SK-N-SH (cell line): ENCODE measurements around the gene BTBD16. TPM values are rescaled to one million over a fixed set of nuclear protein-coding genes. Genes with fewer than 3 reads are reported as not detected.

Source experiments
- CTCF ChIA-PET: fragments of 300-600, 350-600 bp; formaldehyde crosslinking; extraction: SDS; loops from one replicate; lab custom pipeline; 2021; lab: Yijun Ruan, JAX
- POLR2A ChIA-PET: fragments of 350-600 bp; sonication (Branson Sonifier 250); formaldehyde crosslinking; extraction: SDS; loops from one replicate; lab custom pipeline; 2020; ENCODE audit warnings: antibody characterized with exemption, inconsistent platforms; lab: Yijun Ruan, JAX
- DNase-seq: peaks from one replicate; pipeline ENCODE4 v3.0.0; 2012
- H2AFZ ChIP-seq: fragments of 200-600 bp; sonication (generic); 2 replicates; pipeline ENCODE4 v1.8.1; 2016; ENCODE audit warnings: antibody characterized with exemption, mild to moderate bottlenecking, low read depth
- H3F3A ChIP-seq: fragments of 200-600 bp; sonication (generic); replicated peaks from 2 replicates; pipeline ENCODE3; 2016; ENCODE audit warnings: antibody characterized with exemption, mild to moderate bottlenecking; ENCODE audit not compliant: insufficient read depth
- H3K27ac ChIP-seq, 2 experiments: fragments of 200-500 bp in 1 of 2; fragments of 200-600 bp in 1 of 2; sonication (Bioruptor generic) in 1 of 2; sonication (generic), shearing (Covaris generic) in 1 of 2; 2 replicates each; pipeline versions ENCODE4 v1.5.1 to v1.6.1; 2014 to 2016; ENCODE audit warnings: low read depth in 2 of 2, inconsistent platforms in 1 of 2, low read length in 1 of 2, mild to moderate bottlenecking in 1 of 2, mixed read lengths in 1 of 2
- H3K27me3 ChIP-seq: fragments of 200-600 bp; sonication (generic), shearing (Covaris generic); 2 replicates; pipeline ENCODE4 v1.6.1; 2016; ENCODE audit warnings: mixed run types; ENCODE audit not compliant: insufficient read depth
- H3K36me3 ChIP-seq, 2 experiments: fragments of 200-500 bp in 1 of 2; fragments of 200-600 bp in 1 of 2; sonication (Bioruptor generic) in 1 of 2; sonication (generic) in 1 of 2; replicated peaks in 1 of 2; 2 replicates each; pipeline versions ENCODE3 to v1.5.1; 2014 to 2016; ENCODE audit warnings: low read length in 1 of 2, mild to moderate bottlenecking in 1 of 2; ENCODE audit not compliant: insufficient read depth in 2 of 2, control insufficient read depth in 1 of 2
- H3K4me1 ChIP-seq, 2 experiments: fragments of 200-500 bp in 1 of 2; fragments of 200-600 bp in 1 of 2; sonication (Bioruptor generic) in 1 of 2; sonication (generic), shearing (Covaris generic) in 1 of 2; 2 replicates each; pipeline versions ENCODE4 v1.5.1 to v1.6.1; 2014 to 2016; ENCODE audit warnings: low read depth in 1 of 2, low read length in 1 of 2, mixed run types in 1 of 2; ENCODE audit not compliant: insufficient read depth in 2 of 2, control insufficient read depth in 1 of 2
- H3K4me2 ChIP-seq: fragments of 200-600 bp; sonication (generic), shearing (Covaris generic); 2 replicates; pipeline ENCODE4 v1.6.1; 2017; ENCODE audit warnings: mixed run types
- H3K4me3 ChIP-seq, 2 experiments: fragments of 200-500 bp in 1 of 2; fragments of 200-600 bp in 1 of 2; sonication (Bioruptor generic) in 1 of 2; sonication (generic), shearing (Covaris generic) in 1 of 2; 2 replicates each; pipeline versions ENCODE4 v1.5.1 to v1.8.1; 2014 to 2016; ENCODE audit warnings: low read depth in 2 of 2, inconsistent platforms in 1 of 2, low read length in 1 of 2, mild to moderate bottlenecking in 1 of 2, mixed read lengths in 1 of 2, moderate library complexity in 1 of 2
- H3K79me2 ChIP-seq: fragments of 200-600 bp; sonication (generic); 2 replicates; pipeline ENCODE4 v1.8.1; 2017; ENCODE audit warnings: mild to moderate bottlenecking; ENCODE audit not compliant: insufficient read depth
- H3K9ac ChIP-seq: fragments of 200-600 bp; sonication (generic); 2 replicates; pipeline ENCODE4 v1.6.1; 2017; ENCODE audit warnings: mixed run types
- H3K9me2 ChIP-seq: fragments of 200-600 bp; sonication (generic); 2 replicates; pipeline ENCODE4 v1.6.1; 2017; ENCODE audit warnings: mixed run types
- H3K9me3 ChIP-seq: fragments of 200-600 bp; sonication (generic); 2 replicates; pipeline ENCODE4 v1.6.1; 2017; ENCODE audit warnings: mixed run types, mild to moderate bottlenecking, moderate library complexity
- H4K20me1 ChIP-seq: fragments of 200-600 bp; sonication (generic); 2 replicates; pipeline ENCODE4 v1.6.1; 2017; ENCODE audit warnings: mild to moderate bottlenecking, mixed run types; ENCODE audit not compliant: insufficient read depth
- CHD2 ChIP-seq: fragments of 150-350 bp; IDR thresholded peaks from 2 replicates; pipeline ENCODE4 v1.6.1; 2018; ENCODE audit warnings: low read length; ENCODE audit not compliant: partially characterized antibody
- CTCF ChIP-seq: fragments of 200-600 bp; sonication (generic); IDR thresholded peaks from 2 replicates; pipeline ENCODE4 v1.6.1; 2017; ENCODE audit warnings: antibody characterized with exemption, mild to moderate bottlenecking, moderate library complexity
- FOSL2 ChIP-seq: IDR thresholded peaks from 2 replicates; pipeline ENCODE4 v1.4.0; 2012; ENCODE audit warnings: low read depth, mild to moderate bottlenecking, moderate library complexity, borderline replicate concordance
- FOXM1 ChIP-seq: IDR thresholded peaks from 2 replicates; pipeline ENCODE4 v1.4.0; 2012; ENCODE audit warnings: low read depth, mild to moderate bottlenecking
- IRF3 ChIP-seq: fragments of 150-350 bp; IDR thresholded peaks from 2 replicates; pipeline ENCODE4 v1.6.1; 2016; ENCODE audit warnings: mild to moderate bottlenecking, low read depth, low read length
- NFIC ChIP-seq: IDR thresholded peaks from 2 replicates; pipeline ENCODE4 v1.4.0; 2012; ENCODE audit warnings: borderline replicate concordance
- NRF1 ChIP-seq: IDR thresholded peaks from 2 replicates; pipeline ENCODE4 v1.6.1; 2012; ENCODE audit warnings: low read depth, mild to moderate bottlenecking, low read length
- POLR2AphosphoS5 ChIP-seq: IDR thresholded peaks from 2 replicates; pipeline ENCODE4 v1.6.1; 2012; ENCODE audit warnings: low read depth, low read length
- RAD21 ChIP-seq: IDR thresholded peaks from 2 replicates; pipeline ENCODE4 v1.6.1; 2012; ENCODE audit warnings: mild to moderate bottlenecking, low read length
- RCOR1 ChIP-seq: fragments of 150-350 bp; IDR thresholded peaks from 2 replicates; pipeline ENCODE4 v1.6.1; 2017; ENCODE audit warnings: antibody characterized with exemption, low read length
- RFX5 ChIP-seq: IDR thresholded peaks from 2 replicates; pipeline ENCODE4 v1.6.1; 2012; ENCODE audit warnings: mild to moderate bottlenecking, improper control_type of control experiment, low read length
- TAF1 ChIP-seq: IDR thresholded peaks from 2 replicates; pipeline ENCODE4 v1.6.1; 2012; ENCODE audit warnings: low read depth, mild to moderate bottlenecking, low read length, moderate library complexity, borderline replicate concordance
- TEAD4 ChIP-seq: IDR thresholded peaks from 2 replicates; pipeline ENCODE4 v1.4.0; 2012; ENCODE audit warnings: mild to moderate bottlenecking, borderline replicate concordance; ENCODE audit not compliant: insufficient read depth
- USF1 ChIP-seq: IDR thresholded peaks from 2 replicates; pipeline ENCODE4 v1.4.0; 2012; ENCODE audit warnings: low read depth, borderline replicate concordance
- USF2 ChIP-seq: fragments of 150-350 bp; IDR thresholded peaks from 2 replicates; pipeline ENCODE4 v1.6.1; 2017; ENCODE audit warnings: antibody characterized with exemption, low read length, low read depth, borderline replicate concordance
- WGBS: methylation state at CpG from one replicate; pipeline ENCODE4 v1.1.6; 2017; ENCODE audit warnings: low lambda C conversion rate; 5-methylcytosine and 5-hydroxymethylcytosine counted together
- polyA plus RNA-seq, 3 experiments: library from polyadenylated mRNA; depleted of rRNA; stranded (reverse); fragments of >200 nt; gene quantifications; 2 replicates each; pipeline ENCODE4 v1.2.3, GENCODE V29; 2012

The BTBD16 gene
- polyA plus RNA-seq, 1 of the 3 experiments (the other 2 are of a cell fraction): not detected

- Histone ChIP-seq H3K4me3 (no peak overlapping the region), H2AFZ (no peak overlapping the region), H3K9ac (no peak overlapping the region), H3K9me3 (no peaks in the 10 kb centered on the region), H3K9me2 (no peaks in the 10 kb centered on the region), H3K4me2 (no peak overlapping the region), H3K27ac (no peak overlapping the region), H3K27me3 (no peaks in the 10 kb centered on the region), H4K20me1 (no peaks in the 10 kb centered on the region), H3K79me2 (no peaks in the 10 kb centered on the region), H3K4me1 (no peaks in the 10 kb centered on the region), H3F3A (no peaks in the 10 kb centered on the region), H3K36me3 (no peaks in the 10 kb centered on the region)
- POLR2A ChIA-PET: no interaction called here
- CTCF ChIA-PET: no interaction called here
- TF ChIP-seq RCOR1 (no peak), IRF3 (no peak), CHD2 (no peak), CTCF (no peak), USF1 (no peak), POLR2AphosphoS5 (no peak), RFX5 (no peak), NRF1 (no peak), FOSL2 (no peak), NFIC (no peak), FOXM1 (no peak)
- DNase-seq: no peak
- WGBS: 86% methylated on average over 15 of the region's 15 CpGs
Measured at GRCh38 chr10:122338609-122339441, 67.7 kb downstream of the BTBD16 start.

- no peak for TF ChIP-seq USF2
- TF ChIP-seq IRF3: no peak
- TF ChIP-seq USF1: no peak
- TF ChIP-seq CTCF: no peak
- TF ChIP-seq TEAD4: no peak
- no peak for TF ChIP-seq TAF1
- no peak for TF ChIP-seq RAD21
- TF ChIP-seq, all 33 proteins: peak for 0
- no peaks in the 10 kb centered on the region for H4K20me1 ChIP-seq
- DNase-seq: no peak
- no peaks in the 10 kb centered on the region for H3F3A ChIP-seq
- CTCF ChIA-PET: interaction anchor here (1.2 to 1.8 kb wide), 3 partner anchors 42 to 224 kb away, joined by 5 to 9 read pairs (median 6); no protein-coding TSS in a partner anchor
- no peak overlapping the region for H3K4me2 ChIP-seq
- H3K27ac ChIP-seq: no peak overlapping the region
- POLR2A ChIA-PET: interaction anchor here (0.6 kb wide), 1 partner anchor 93 kb away, joined by 3 read pairs; no protein-coding TSS in a partner anchor
- H2AFZ ChIP-seq: no peak overlapping the region
- WGBS: 88% methylated on average over 11 of the region's 11 CpGs
- no peaks in the 10 kb centered on the region for H3K27me3 ChIP-seq
- no peak overlapping the region for H3K4me3 ChIP-seq
- H3K9ac ChIP-seq: no peak overlapping the region
- H3K4me1 ChIP-seq: no peaks in the 10 kb centered on the region
- H3K36me3 ChIP-seq: no peaks in the 10 kb centered on the region
- H3K9me2 ChIP-seq: no peaks in the 10 kb centered on the region
- H3K79me2 ChIP-seq: no peaks in the 10 kb centered on the region
- H3K9me3 ChIP-seq: no peaks in the 10 kb centered on the region
Measured at GRCh38 chr10:122341141-122341810, 70.2 kb downstream of the BTBD16 start.
